GM12878 (cell line): ENCODE measurements around the gene OSBPL3. TPM values are rescaled to one million over a fixed set of nuclear protein-coding genes. Genes with fewer than 3 reads are reported as not detected.

Experiments
- ATAC-seq: fragments of 200-7000 bp; cut with Tn5 transposase; 3 replicates; pipeline ENCODE4 v1.9.1; 2020; ENCODE audit warnings: mild to moderate bottlenecking, moderate library complexity
- BruUV-seq: library from RNA; stranded (reverse); fragments of 400-500 nt; replicated peaks from 2 replicates; lab custom pipeline; 2021; lab: Mats Ljungman, UMichigan
- CTCF ChIA-PET: fragments of 300-600 bp; sonication (Branson Sonifier 250); formaldehyde crosslinking; extraction: SDS; loops from one replicate; lab custom pipeline; 2021; ENCODE audit warnings: inconsistent platforms; lab: Yijun Ruan, JAX
- POLR2A ChIA-PET: fragments of 350-600 bp; formaldehyde crosslinking; extraction: SDS; loops from one replicate; lab custom pipeline; 2021; ENCODE audit warnings: inconsistent platforms; lab: Charles Lee
- RAD21 ChIA-PET: fragments of 300-600 bp; sonication (Branson Sonifier 250); formaldehyde crosslinking; loops from one replicate; lab custom pipeline; 2023; ENCODE audit warnings: antibody characterized with exemption; ENCODE audit not compliant: unreplicated experiment; lab: Charles Lee
- SMC1A ChIA-PET: fragments of 300-600 bp; sonication (Branson Sonifier 250); formaldehyde crosslinking; loops from one replicate; lab custom pipeline; 2023; ENCODE audit not compliant: unreplicated experiment, uncharacterized antibody; lab: Charles Lee
- DNase-seq: peaks from one replicate; pipeline ENCODE4 v3.0.0-alpha.2; 2011; ENCODE audit warnings: low read depth, low spot score
- FAIRE-seq: peaks from 3 replicates; lab custom pipeline; 2011; peaks lifted over from hg19 to GRCh38; lab: Jason Lieb, UNC
- H2AFZ ChIP-seq: 2 replicates; pipeline ENCODE4 v1.6.0; 2011; ENCODE audit warnings: low read depth, low read length, control low read depth; ENCODE audit not compliant: control insufficient read depth
- H3K27ac ChIP-seq: 2 replicates; pipeline ENCODE4 v1.5.1; 2011; ENCODE audit warnings: control low read depth; ENCODE audit not compliant: control insufficient read depth, insufficient read depth
- H3K27me3 ChIP-seq, 2 experiments: replicated peaks in 1 of 2; 2 replicates each; pipeline versions ENCODE4 v1.6.0 to v1.6.1; 2011; ENCODE audit warnings: low read length in 1 of 2; ENCODE audit not compliant: control insufficient read depth in 2 of 2, insufficient read depth in 2 of 2
- H3K36me3 ChIP-seq, 2 experiments: 2 replicates each; pipeline ENCODE4 v1.5.1; 2011; ENCODE audit warnings: low read length in 1 of 2; ENCODE audit not compliant: control insufficient read depth in 2 of 2, insufficient read depth in 2 of 2
- H3K4me1 ChIP-seq: 2 replicates; pipeline ENCODE4 v1.6.1; 2011; ENCODE audit warnings: mild to moderate bottlenecking, low read length, moderate library complexity, mixed read lengths; ENCODE audit not compliant: control insufficient read depth, insufficient read depth
- H3K4me2 ChIP-seq: 2 replicates; pipeline ENCODE4 v1.6.0; 2011; ENCODE audit warnings: control low read depth; ENCODE audit not compliant: control insufficient read depth, insufficient read depth
- H3K4me3 ChIP-seq: fragments of 200-600 bp; sonication (generic); 2 replicates; pipeline ENCODE4 v1.5.1; 2016
- H3K79me2 ChIP-seq: 2 replicates; pipeline ENCODE4 v1.6.0; 2011; ENCODE audit warnings: low read length; ENCODE audit not compliant: control insufficient read depth, insufficient read depth
- H3K9ac ChIP-seq: 2 replicates; pipeline ENCODE4 v1.8.0; 2011; ENCODE audit warnings: low read length, control low read depth, mixed read lengths; ENCODE audit not compliant: control insufficient read depth, insufficient read depth
- H3K9me3 ChIP-seq: replicated peaks from 3 replicates; pipeline ENCODE4 v1.5.1; 2011; ENCODE audit warnings: mild to moderate bottlenecking, low read length; ENCODE audit not compliant: control insufficient read depth, insufficient read depth
- H4K20me1 ChIP-seq: 2 replicates; pipeline ENCODE4 v1.6.0; 2011; ENCODE audit not compliant: control insufficient read depth, insufficient read depth
- ATF7 ChIP-seq: fragments of 450-650 bp; IDR thresholded peaks from 2 replicates; pipeline ENCODE4 v1.6.1; 2016; ENCODE audit warnings: low read depth, mild to moderate bottlenecking
- CHD2 ChIP-seq: IDR thresholded peaks from 2 replicates; pipeline ENCODE4 v1.6.1; 2011; ENCODE audit warnings: low read depth, low read length, improper control_type of control experiment, borderline replicate concordance
- DPF2 ChIP-seq: fragments of 450-650 bp; IDR thresholded peaks from 2 replicates; pipeline ENCODE4 v1.6.1; 2017; ENCODE audit warnings: mild to moderate bottlenecking
- EP300 ChIP-seq, 2 experiments: fragments of 150-350 bp in 1 of 2; IDR thresholded peaks; 2 replicates each; pipeline ENCODE4 v1.6.1; 2011 to 2012; ENCODE audit warnings: low read depth in 2 of 2, low read length in 2 of 2, borderline replicate concordance in 1 of 2, improper control_type of control experiment in 1 of 2, inconsistent platforms in 1 of 2; ENCODE audit not compliant: control insufficient read depth in 1 of 2
- JUNB ChIP-seq: IDR thresholded peaks from 2 replicates; pipeline ENCODE4 v1.6.1; 2016; ENCODE audit warnings: antibody characterized with exemption, mild to moderate bottlenecking
- MLLT1 ChIP-seq: fragments of 450-650 bp; IDR thresholded peaks from 2 replicates; pipeline ENCODE4 v1.6.1; 2016; ENCODE audit warnings: mild to moderate bottlenecking
- NFXL1 ChIP-seq: fragments of 450-650 bp; IDR thresholded peaks from 2 replicates; pipeline ENCODE4 v1.6.1; 2017; ENCODE audit warnings: antibody characterized with exemption, mild to moderate bottlenecking, borderline replicate concordance
- PAX5 ChIP-seq: IDR thresholded peaks from 2 replicates; pipeline ENCODE4 v1.6.1; 2011; ENCODE audit warnings: low read depth, low read length, borderline replicate concordance
- RELA ChIP-seq: fragments of 450-650 bp; IDR thresholded peaks from 2 replicates; pipeline ENCODE4 v1.8.0; 2014; ENCODE audit warnings: borderline replicate concordance; ENCODE audit not compliant: partially characterized antibody
- RELB ChIP-seq: fragments of 450-650 bp; IDR thresholded peaks from 2 replicates; pipeline ENCODE4 v1.6.1; 2017; ENCODE audit warnings: low read depth, mild to moderate bottlenecking, moderate library complexity
- RUNX3 ChIP-seq: IDR thresholded peaks from 2 replicates; pipeline ENCODE4 v1.6.1; 2012; ENCODE audit warnings: low read length, inconsistent platforms
- TARDBP ChIP-seq: IDR thresholded peaks from 2 replicates; pipeline ENCODE4 v1.6.1; 2016; ENCODE audit warnings: borderline replicate concordance
- ZNF592 ChIP-seq: fragments of 450-650 bp; IDR thresholded peaks from 2 replicates; pipeline ENCODE4 v1.6.1; 2017; ENCODE audit warnings: mild to moderate bottlenecking, moderate library complexity
- WGBS: methylation state at CpG from one replicate; pipeline ENCODE4 v1.1.6; 2016; ENCODE audit warnings: low lambda C conversion rate; ENCODE audit not compliant: insufficient replicate concordance, insufficient coverage; ENCODE audit errors: missing lambda C conversion rate; 5-methylcytosine and 5-hydroxymethylcytosine counted together
- in situ Hi-C: fragments of 300-500 bp; cut with MboI; formaldehyde crosslinking; loops from 9 replicates; pipeline ENCODE4 v1.14.3; 2018; ENCODE audit warnings: mixed read lengths
- intact Hi-C: fragments of 100-400 bp; cut with micrococcal nuclease; formaldehyde crosslinking; loops from one replicate; pipeline ENCODE4 v1.14.2; 2022; ENCODE audit not compliant: unreplicated experiment
- polyA plus RNA-seq, 11 experiments: library from polyadenylated mRNA; depleted of rRNA in 4 of 11; unstranded in 6 of 11; stranded (reverse) in 5 of 11; fragments of >200 nt; fragmentation: Nextera tagmentation in 4 of 11; fragmentation: Illumina TruSeq in 1 of 11; extraction: Ambion mirVana in 4 of 11; extraction: Trizol in 1 of 11; gene quantifications; 1 replicate in 1 of 11; 2 replicates in 10 of 11; pipeline versions ENCODE4 v1.2.1 to v1.2.3, GENCODE V29; 2011 to 2016; ENCODE audit warnings: inconsistent platforms in 2 of 11, missing spikeins in 2 of 11, low read depth in 1 of 11
- total RNA-seq, 4 experiments: library from RNA; depleted of rRNA in 3 of 4; stranded (reverse); fragments of >200 nt in 3 of 4; fragmentation: Illumina TruSeq in 1 of 4; extraction: Trizol in 1 of 4; gene quantifications; 2 replicates each; pipeline versions ENCODE4 v1.2.1 to v1.2.3, GENCODE V29; 2013 to 2021

Gene OSBPL3
- total and polyA plus RNA-seq, 10 of the 15 experiments (the other 5 are each of a cell fraction or from before 2014, with no cell fraction given), result 6.1 to 46.6 (median 27.0) TPM

- TF ChIP-seq PAX5, result 0 out of 2 replicates have a peak, but pooled peaks have one; percentile 10
- TF ChIP-seq DPF2, result peak; percentile 45
- 0 out of 2 replicates have a peak, but pooled peaks have one; percentile 32 for TF ChIP-seq RELB
- TF ChIP-seq EP300 (IDR thresholded peaks at IDR 0.05; ENCODE audit: borderline replicate concordance in 1 of 2, control insufficient read depth in 1 of 2, low read depth in 2 of 2, low read length in 2 of 2), result 0 out of 4 replicates have a peak, but pooled peaks have one; percentile 2 to 20
- TF ChIP-seq RUNX3, result peak; percentile 27
- TF ChIP-seq ATF7, result peak; percentile 34; the same call in 1 of the 2 replicates
- TF ChIP-seq CHD2, result no peak
- TF ChIP-seq NFXL1, result no peak
- no peak for TF ChIP-seq RELA
- TF ChIP-seq, all 136 proteins: peak for 9
Measured at GRCh38 chr7:25028370-25029021, 48.5 kb upstream of the OSBPL3 start (continued).

- peaks cover 0 to 4% of the 10 kb centered on the region in 2 experiments; a peak in 1 of 4 replicates for H3K27me3 ChIP-seq
- intact Hi-C loops, result no loop called here
- no peak overlapping the region for H3K4me2 ChIP-seq
- no peaks in the 10 kb centered on the region for H3K79me2 ChIP-seq
- ChIA-PET CTCF (interaction anchor here (0.6 to 0.9 kb wide), 3 partner anchors 15 to 214 kb away, joined by 3 to 4 read pairs (median 3); no protein-coding TSS in a partner anchor), POLR2A (no interaction called here), SMC1A (interaction anchor here (0.6 to 1.5 kb wide), 3 partner anchors 9 to 16 kb away, joined by 3 read pairs; no protein-coding TSS in a partner anchor), RAD21 (interaction anchor here (1.2 kb wide), 1 partner anchor 213 kb away, joined by 3 read pairs; no protein-coding TSS in a partner anchor)
- no peak overlapping the region for H3K27ac ChIP-seq
- in situ Hi-C loops, result no loop called here
- H3K4me3 ChIP-seq, result no peak overlapping the region
- H2AFZ ChIP-seq, result no peak overlapping the region
- DNase-seq (no peak), ATAC-seq (no peak), FAIRE-seq (no peak)
- no TSS peak for BruUV-seq
- H3K4me1 ChIP-seq, result peaks cover 13% of the 10 kb centered on the region
- H4K20me1 ChIP-seq, result no peaks in the 10 kb centered on the region
- H3K9ac ChIP-seq, result no peak overlapping the region
- 56% methylated on average over 3 of the region's 3 CpGs for WGBS
- TF ChIP-seq ZNF592 (no peak), TARDBP (no peak), MLLT1 (no peak), JUNB (no peak)
- H3K36me3 ChIP-seq, result no peaks in the 10 kb centered on the region
- H3K9me3 ChIP-seq, result no peaks in the 10 kb centered on the region
Measured at GRCh38 chr7:25026156-25026555, 46.2 kb upstream of the OSBPL3 start.
